Measurements from ENCODE around the gene DGKH. TPM values are rescaled to one million over a fixed set of nuclear protein-coding genes. Genes with fewer than 3 reads are reported as not detected.
"Not testable (repeated sequence)": the region's sequence is repeated elsewhere in the genome, so short reads cannot be mapped to it uniquely, and the experiment has no call there.

Gene DGKH
- total RNA-seq, 1 donor from 2014 or later, result 14.2 TPM

DNA sequence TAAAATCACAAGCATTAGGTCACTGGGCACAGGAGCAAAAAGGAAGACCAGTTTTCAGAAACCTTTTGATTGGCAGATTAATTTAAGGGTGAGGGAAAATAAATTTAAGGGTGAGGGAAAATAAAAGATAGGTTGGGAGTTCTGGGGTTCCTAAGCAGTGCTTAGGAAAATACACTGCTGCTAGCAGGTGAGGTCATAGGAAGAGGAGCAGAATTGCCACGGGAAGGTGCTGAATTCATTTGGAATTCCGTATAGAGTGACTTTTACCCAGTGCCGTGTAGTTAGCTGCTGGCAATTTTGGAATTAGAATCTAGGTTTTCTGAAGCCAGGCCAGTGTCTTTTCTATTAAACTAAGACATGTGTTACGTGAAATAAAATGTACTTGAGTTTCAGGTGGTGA lies 59.8 kb downstream of the DGKH start:
- intact Hi-C loops (cut with micrococcal nuclease), result loop anchor here (2.0 kb wide), 1 partner anchor 59 kb away; the partner anchor contains the start of gene DGKH

DNA sequence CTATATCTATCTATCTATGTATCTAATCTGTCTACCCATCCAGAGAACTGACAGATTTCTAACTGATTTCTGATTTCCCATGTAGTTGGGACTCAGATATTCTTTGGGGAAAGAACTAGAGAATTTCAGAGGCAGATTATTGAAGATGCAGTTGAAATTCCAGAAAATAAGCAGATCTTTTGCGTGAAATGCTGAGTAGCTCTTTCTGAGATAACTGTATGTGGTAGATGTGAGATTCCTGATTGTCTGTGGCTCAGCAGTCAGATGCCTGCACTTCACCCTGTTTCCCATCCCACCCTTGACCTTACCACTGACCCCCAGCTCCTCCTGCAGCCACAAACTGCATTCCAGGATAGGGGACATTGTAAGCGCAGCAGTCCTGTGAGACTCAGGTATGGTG lies 61.5 kb downstream of the DGKH start:
- intact Hi-C loops (cut with micrococcal nuclease), result loop anchor here (1.0 to 2.0 kb wide), 7 partner anchors 61 to 1056 kb away; partner anchors contain the start of gene DGKH

DNA sequence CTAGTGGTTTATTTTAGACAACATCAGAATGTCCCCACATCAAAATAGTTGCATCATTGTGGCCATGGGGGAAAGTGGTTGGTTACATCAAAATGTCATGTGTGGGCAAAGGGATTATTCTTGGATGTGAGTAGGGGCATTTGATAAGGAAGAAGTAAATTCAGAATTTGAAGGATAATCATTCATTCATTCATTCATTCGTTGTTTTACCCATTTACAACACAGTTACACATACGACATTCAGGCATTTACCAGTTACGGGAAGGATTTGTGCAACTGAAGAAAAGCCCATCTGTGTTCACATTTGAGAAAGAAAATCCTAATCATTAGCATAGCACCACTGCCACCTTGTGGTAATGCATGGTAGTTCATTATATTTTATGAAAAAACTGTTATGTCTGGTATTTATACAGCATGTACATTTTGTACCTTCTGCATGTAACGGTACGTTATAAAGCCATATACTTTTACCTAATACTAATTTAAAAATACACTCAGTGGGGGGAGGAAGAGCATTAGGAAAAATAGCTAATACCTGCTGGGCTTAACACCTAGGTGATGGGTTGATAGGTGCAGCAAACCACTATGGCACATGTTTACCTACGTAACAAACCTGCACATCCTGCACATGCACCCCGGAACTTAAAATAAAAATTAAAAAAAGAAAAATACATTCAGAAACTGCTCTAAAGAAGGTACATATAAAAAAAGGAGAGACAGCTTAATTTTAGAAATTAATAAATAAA lies 62.1 kb downstream of the DGKH start:
- intact Hi-C loops (cut with micrococcal nuclease), result loop anchor here (1.0 to 2.0 kb wide), 6 partner anchors 205 to 1056 kb away; no protein-coding TSS in a partner anchor

DNA sequence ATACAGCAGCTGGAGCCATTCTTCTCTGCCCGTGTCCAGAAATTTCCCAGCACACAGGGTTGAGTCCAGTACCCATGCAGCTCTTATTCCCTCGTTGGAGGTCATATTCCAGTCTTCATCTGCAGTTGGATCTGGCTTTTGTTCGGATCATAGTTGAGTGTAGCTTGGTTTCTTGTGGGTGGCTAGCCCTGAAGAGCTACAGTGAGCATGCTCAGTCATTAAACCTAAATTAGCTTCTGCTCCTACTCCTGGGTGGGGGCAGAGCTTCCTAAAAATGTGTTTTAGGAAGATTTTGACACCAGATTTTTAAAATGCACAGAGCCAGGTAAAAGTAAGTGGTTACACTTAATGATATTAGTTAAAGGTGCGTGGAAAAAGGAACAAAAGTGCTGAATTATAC lies 64.4 kb downstream of the DGKH start:
- intact Hi-C loops (cut with micrococcal nuclease), result no loop called here

DNA sequence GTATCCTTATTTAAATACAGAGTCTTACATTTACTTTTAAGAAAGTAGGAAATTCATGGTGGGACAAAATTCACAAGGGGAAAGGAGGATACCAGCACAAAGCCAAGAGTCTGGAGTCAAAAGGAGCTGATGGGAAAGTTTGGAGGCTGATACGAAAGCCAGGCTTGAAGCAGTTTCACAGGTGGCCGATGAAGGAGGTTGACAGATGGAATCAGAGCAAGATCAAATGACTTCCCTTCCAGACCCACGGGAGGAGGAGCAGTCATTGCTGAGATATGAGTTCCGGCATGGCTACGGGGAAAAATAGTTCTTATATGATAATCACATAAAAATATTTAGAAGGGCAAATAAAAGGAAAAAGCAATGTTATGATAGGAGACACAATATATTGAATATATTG lies 65.0 kb downstream of the DGKH start:
- intact Hi-C loops (cut with micrococcal nuclease), result no loop called here

DNA sequence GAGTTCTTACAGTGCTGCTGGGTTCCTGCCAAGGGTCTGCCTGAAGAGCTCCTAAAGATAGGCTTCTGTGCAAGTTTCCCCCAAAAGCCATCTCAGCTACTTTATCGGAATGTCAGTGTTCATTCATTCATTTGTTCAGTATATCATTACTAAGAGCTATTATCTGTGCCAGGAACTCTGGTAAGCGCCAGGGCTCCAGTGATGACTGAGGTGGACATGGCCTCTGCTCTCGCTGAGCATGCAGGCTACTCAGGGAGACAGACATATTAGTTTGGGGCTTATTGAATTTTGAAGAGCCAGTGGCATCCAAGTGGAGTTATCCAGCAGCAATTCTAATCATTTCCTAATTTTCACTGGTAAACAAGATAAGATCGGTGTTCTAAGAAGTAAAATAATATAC lies 65.8 kb downstream of the DGKH start:
- intact Hi-C loops (cut with micrococcal nuclease), result no loop called here

DNA sequence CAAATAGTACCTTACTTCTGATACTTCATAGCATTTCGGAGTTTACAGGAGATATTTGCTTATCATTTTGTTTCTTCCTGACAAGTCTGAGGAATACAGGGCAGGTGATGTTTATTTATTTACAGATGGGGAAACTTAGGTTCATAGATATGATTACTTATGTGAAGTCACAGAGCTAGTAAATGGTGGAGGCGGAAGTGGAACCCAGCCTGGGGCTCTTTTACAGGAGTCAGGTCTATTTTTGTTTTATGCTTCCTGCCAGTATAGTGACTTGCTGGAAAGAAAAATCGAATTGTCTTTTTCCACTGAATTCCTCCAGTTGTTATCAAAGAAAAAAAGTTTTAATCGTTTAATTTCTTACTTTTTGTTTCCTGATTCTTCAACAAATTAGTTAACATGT lies 66.5 kb downstream of the DGKH start:
- intact Hi-C loops (cut with micrococcal nuclease), result no loop called here

DNA sequence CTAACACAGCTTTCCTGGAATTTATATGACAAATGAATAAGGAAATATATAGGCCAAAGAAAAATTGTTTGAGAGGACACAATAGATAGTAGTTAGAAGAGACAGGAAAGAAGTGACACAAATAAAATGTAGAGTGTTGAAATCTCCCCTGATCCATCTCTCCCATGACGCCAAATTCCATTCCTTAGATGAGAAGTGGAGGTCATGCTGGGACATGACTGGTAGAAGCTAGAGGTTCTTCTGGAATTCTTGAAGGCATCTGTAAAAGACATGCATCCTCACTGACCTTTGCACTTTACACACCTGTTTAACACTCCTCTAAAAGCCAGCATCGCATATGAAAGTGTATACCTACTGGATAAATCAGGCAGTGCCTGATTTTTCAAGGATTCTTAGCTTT lies 67.8 kb downstream of the DGKH start:
- intact Hi-C loops (cut with micrococcal nuclease), result no loop called here

DNA sequence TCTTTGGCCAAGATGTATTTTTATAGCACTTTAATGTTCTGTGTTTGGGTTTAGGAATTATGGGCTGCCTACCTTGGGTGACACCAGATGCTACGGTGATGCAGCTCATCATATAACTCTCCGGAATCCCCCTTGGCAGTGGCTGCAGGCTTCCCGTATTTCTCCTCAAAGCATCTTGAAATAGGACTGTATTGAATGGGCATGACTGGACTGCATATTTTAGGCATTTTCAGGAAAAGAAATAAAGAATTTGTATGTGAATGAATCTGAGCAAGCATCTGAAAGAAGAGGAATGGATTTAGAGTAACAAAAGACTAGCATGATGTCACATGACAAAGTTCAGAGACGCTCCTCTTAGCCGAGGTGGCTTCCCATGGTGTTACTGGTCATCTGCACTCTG lies 70.6 kb downstream of the DGKH start:
- intact Hi-C loops (cut with micrococcal nuclease), result no loop called here

DNA sequence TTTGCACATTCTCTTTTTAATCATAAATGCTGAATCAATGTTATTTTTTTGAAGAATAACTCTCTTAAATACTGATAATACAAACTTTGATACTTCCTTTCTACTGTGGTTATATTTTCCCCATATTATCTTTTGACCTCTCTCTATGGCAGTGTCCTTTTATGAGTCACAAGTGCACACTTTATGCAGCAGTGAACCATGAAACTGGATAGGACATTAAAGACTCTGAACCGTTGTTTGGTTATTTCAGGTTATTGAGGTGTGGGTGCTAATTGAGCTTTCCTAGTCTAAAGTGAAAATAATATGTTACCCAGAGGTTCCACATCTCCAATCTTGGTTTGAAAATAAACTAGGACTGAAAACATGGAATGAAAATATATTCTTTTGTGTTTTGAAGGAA lies 71.4 kb downstream of the DGKH start:
- intact Hi-C loops (cut with micrococcal nuclease), result no loop called here

DNA sequence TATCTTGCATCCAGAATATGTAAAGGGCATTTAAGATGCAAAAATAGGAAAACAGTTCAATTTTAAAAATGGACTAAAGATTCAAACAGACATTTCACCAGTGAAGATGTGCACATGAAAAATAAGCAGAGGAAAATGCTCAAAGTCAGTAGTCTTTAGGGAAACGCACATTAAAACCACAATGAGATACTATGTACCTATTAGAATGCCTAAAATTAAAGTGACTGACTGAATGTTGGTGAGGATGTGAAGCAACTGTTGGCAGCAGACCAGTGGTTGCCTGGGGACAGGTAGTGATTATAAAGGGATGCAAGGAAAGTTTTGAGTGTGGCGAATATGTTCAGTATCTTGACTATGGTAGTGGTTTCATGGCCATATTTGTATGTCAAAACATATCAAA lies 75.2 kb downstream of the DGKH start:
- intact Hi-C loops (cut with micrococcal nuclease), result no loop called here

DNA sequence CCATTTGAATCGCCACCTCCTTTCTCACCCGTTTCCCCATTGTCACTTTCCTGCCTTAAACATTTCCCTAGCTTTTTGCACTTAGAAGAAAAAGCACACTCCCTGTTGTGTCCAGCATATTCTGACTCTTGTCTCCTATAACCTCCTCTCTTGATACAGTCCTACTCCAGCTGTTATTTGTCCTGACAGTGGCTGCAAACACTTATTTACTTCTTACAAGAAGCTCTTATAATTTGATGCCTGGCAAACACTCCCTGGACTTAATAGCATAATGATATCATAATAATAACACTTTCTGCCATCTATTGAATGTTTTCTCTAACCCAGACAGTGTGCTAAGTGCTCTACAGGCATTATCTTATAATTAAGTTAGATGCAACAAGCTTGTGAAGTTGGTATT lies 76.6 kb downstream of the DGKH start:
- intact Hi-C loops (cut with micrococcal nuclease), result no loop called here

DNA sequence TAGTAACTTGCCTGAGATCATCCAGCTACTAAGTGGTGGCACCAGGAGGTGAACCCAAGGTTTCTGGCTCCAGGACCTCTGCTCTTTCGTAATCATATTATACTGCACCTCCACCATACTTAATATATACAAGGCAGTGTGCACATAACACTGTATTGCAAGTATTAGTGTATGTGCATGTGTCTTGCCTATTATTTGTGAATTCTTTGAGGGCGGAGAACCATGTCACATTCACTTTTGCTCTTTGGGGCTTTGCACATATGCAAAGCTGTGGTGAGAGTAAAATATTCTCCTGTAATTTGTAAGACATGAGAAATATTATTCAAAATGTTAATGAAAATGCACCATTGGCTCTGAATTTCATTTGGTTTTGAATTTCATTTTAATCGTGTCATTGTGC lies 78.6 kb downstream of the DGKH start:
- intact Hi-C loops (cut with micrococcal nuclease), result no loop called here

DNA sequence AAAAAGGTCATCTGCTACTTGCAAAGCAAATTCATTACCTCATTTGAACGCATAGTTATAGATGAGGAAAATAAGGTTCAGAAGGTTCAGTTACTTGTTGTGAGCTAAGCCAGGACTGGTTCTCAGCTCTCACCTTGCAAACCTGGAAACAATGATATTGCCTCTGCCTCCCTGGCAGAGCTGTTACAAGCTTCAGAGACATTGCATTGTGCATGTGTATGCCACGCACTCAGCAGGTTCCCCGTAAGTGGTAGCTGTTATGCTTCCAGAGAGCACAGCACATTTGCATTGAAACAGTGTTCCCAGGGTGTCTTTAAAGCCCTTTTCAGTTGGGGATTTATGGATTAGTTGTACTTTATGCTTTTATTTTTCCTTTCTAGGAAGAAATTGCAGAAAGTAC lies 80.6 kb downstream of the DGKH start:
- intact Hi-C loops (cut with micrococcal nuclease), result no loop called here

DNA sequence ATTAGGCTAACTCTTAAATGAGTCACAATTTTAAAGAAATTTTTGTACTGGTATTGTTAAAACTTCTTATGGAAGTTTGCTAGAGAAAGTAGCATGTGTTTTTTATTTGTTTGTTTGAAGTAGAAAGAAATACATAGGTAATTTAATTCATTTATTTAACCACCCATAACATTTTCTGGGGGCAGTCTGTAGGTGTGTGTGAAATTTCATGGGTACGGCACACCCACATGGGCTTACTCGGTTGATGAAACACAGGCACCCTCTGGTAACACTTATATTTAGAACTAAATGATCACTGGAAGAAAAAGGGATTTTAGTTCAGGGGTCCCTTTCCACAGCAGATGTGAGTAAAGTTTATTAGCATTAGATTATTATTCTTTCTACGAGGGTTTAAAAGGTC lies 88.1 kb downstream of the DGKH start:
- intact Hi-C loops (cut with micrococcal nuclease), result no loop called here

DNA sequence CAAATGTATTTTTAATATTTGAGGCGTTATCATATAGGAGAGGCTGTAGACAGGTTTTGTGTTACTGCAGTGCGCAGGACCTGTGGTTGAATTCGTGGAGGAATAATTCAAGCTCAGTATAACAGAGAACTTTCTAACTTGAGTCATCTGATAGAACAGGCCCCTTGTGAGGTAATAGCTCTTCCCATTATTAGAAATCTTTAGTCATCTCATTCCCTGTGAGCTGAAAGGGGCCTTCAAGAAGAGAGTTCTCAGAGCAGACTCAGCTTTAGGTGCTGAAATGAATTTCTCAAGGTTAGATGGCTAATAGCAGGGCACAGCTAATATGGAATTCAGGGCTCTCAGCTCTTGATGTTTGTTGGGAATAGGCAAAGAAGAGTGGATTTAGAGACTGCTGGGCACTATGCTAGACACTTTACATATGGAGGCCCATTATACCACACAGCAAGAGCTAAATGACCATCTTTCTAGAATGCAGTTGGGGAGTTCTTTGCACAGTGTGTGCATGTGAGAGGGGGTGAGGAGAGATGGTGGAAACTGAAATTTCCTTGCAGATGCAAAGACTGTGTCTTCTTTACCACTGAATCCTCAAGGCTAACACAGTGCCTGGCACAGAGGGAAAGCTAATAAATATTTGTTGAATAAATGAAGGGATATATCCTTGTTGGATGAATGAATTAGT lies 89.5 kb downstream of the DGKH start:
- intact Hi-C loops (cut with micrococcal nuclease), result no loop called here

DNA sequence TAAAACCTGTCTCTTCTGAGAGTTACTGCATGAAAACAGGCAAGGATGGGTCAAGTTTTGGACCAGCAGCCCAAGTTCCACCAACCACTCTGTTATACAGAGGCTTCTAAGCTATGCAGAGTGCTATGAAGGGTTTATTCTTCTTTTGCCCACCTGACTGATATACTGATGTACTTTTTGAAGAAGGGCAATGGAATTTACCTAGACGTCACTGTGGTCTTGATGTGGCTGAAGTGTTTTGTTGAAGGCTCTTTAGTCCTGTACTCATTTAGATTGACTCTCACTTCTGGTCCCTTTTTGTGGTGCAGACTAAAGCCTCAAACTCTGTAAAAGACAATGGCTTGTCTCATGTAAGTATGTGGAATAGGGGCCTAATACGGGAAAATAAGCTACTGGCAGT lies 92.0 kb downstream of the DGKH start:
- intact Hi-C loops (cut with micrococcal nuclease), result no loop called here

DNA sequence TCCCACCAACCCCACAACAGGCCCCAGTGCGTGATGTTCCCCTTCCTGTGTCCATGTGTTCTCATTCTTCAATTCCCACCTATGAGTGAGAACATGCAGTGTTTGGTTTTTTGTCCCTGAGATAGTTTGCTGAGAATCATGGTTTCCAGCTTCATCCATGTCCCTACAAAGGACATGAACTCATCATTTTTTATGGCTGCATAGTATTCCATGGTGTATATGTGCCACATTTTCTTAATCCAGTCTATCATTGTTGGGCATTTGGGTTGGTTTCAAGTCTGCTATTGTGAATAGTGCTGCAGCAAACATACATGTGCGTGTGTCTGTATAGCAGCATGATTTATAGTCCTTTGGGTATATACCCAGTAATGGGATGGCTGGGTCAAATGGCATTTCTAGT lies 92.6 kb downstream of the DGKH start:
- intact Hi-C loops (cut with micrococcal nuclease), result not testable (repeated sequence)

DNA sequence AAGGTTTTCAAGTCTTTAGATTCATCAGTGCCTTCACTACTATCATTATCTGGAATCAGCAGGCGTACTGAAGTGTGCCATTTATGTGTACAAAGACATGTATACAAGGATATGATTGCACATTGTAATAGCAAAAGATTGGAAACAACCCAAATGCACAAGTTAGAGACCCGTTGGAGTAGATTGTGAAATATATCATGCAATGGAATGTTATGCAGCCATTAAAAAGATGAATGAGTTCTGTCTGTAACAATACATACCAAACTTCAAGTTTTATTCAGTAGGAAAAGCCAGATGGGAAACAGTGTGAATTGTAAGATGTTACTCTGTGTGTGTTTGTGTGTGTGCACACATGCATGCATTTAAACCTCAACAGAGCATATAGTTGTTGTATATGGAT lies 97.9 kb downstream of the DGKH start:
- intact Hi-C loops (cut with micrococcal nuclease), result no loop called here

DNA sequence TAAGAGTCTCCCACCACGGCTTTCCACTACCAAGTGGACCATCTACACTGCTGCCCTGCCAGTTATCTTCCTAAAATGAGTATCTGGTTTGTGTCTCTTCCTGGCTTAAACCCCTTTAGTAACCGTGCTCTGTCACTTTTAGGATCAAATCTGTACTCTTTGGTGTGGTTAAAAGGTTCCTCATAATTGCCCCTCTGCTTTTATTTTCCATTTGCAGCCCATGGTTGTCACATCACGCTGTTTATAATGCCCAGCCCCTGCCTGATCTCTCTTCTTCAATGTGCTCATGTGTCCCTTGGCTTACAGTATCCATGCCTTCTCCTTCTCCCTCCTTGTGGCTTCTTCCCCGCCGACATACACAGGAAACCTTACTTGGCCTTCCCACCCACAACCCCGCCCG lies 100.1 kb downstream of the DGKH start:
- intact Hi-C loops (cut with micrococcal nuclease), result no loop called here

DNA sequence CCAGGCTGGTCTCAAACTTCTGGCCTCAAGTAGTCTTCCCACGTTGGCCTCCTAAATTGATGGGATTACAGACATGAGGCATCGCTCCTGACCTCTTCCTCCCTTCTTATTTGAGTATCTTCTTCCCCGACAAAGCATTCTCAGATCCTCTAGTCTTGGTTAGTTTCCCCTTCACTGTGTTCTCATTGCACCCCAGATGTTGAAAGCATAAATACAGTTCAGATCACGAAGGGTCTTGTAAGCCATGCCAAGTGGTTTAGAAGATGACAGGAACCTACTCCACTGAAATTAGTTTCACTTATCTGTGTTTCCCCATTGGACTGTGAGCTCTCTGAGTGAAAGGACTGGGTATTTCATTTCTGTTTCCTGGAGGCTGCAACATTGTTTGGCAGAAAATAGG lies 100.7 kb downstream of the DGKH start:
- intact Hi-C loops (cut with micrococcal nuclease), result no loop called here

DNA sequence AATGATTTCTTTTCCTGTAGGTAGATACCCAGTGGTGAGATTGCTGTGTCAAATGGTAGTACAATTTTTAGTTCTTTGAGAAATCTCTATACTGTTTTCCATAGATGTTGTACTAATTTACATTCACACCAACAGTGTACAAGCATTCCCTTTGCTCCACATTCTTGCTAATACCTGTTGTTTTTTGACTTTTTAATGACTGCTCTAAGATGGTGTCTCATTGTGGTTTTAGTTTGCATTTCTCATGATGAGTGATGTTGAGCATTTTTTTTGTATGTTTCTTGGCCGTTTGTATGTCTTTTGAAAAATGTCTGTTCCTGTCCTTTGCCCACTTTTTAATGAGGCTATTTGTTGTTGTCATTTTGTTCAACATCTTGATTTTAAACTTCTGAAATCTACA lies 103.3 kb downstream of the DGKH start:
- intact Hi-C loops (cut with micrococcal nuclease), result no loop called here

DNA sequence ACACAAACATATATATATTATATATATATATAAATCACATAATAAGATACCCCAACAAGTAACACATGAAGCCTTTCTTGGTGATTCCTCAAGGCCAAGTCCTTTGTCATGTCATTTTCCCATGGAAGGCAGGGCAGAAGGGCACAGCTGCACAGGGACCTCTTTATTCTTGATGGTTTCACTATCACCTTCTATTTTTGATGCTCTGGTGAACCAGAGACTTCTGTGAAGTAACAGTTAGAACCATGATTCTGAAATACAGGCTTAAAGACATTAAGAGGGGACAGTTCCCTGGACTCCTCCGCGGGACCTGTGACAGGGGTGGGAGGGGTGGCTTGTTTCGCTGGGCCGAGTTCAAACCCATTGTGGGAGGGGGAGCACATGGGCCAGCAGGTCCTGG lies 104.0 kb downstream of the DGKH start:
- intact Hi-C loops (cut with micrococcal nuclease), result no loop called here

Data from T-helper 1 cell treated with Interleukin-12 subunit alpha and Interleukin-12 subunit beta and Interleukin-4 antibody, amounts not matched to agents 30 ng/mL and 1 ng/mL, for 36 hours (primary cell).